K562 (cell line): ENCODE data around the gene LCNL1. TPM values are rescaled to one million over a fixed set of nuclear protein-coding genes. Genes with fewer than 3 reads are reported as not detected.

Experiments
- CREB1 ChIP-seq, 2 experiments: sonication (generic) in 1 of 2; formaldehyde crosslinking in 1 of 2; IDR thresholded peaks; 2 replicates each; pipeline versions ENCODE4 v1.6.1 to v1.8.0; 2012 to 2022; ENCODE audit warnings: inconsistent platforms in 1 of 2, mild to moderate bottlenecking in 1 of 2, missing genetic modification reagents in 1 of 2, moderate library complexity in 1 of 2
- DPF2 ChIP-seq: fragments of 450-650 bp; IDR thresholded peaks from 2 replicates; pipeline ENCODE4 v1.6.1; 2016
- FUS ChIP-seq: fragments of 200-400 bp; formaldehyde crosslinking; optimal IDR thresholded peaks from 2 replicates; pipeline ENCODE3; 2017; ENCODE audit warnings: low read depth, low read length
- HEY1 ChIP-seq: fragments of 250-450 bp; sonication (Bioruptor Pico); IDR thresholded peaks from 2 replicates; pipeline ENCODE4 v1.5.0; 2020; ENCODE audit warnings: mild to moderate bottlenecking, moderate library complexity, borderline replicate concordance
- IFI16 ChIP-seq: fragments of 250-450 bp; sonication (Bioruptor Pico); IDR thresholded peaks from 2 replicates; pipeline ENCODE4 v2.1.2; 2022; ENCODE audit warnings: mild to moderate bottlenecking, inconsistent platforms
- KAT8 ChIP-seq: fragments of 450-650 bp; IDR thresholded peaks from 2 replicates; pipeline ENCODE4 v1.6.1; 2016; ENCODE audit warnings: low read depth, mild to moderate bottlenecking
- MCM3 ChIP-seq: fragments of 450-650 bp; IDR thresholded peaks from 2 replicates; pipeline ENCODE4 v1.6.1; 2016
- NBN ChIP-seq: fragments of 450-650 bp; IDR thresholded peaks from 2 replicates; pipeline ENCODE4 v1.6.1; 2016; ENCODE audit warnings: low read depth, mild to moderate bottlenecking
- NFE2L1 ChIP-seq: fragments of 450-650 bp; IDR thresholded peaks from 2 replicates; pipeline ENCODE4 v1.6.1; 2016; ENCODE audit warnings: missing genetic modification characterization, low read depth, mild to moderate bottlenecking, missing compliant biosample characterization, moderate library complexity, borderline replicate concordance
- SETDB1 ChIP-seq: IDR thresholded peaks from one replicate; pipeline ENCODE4 v1.6.1; 2012; ENCODE audit warnings: low read length, control low read depth, inconsistent platforms
- TBL1XR1 ChIP-seq, 2 experiments: IDR thresholded peaks; 2 replicates each; pipeline ENCODE4 v1.6.1; 2012; ENCODE audit warnings: improper control_type of control experiment in 2 of 2, low read length in 2 of 2, mild to moderate bottlenecking in 1 of 2
- U2AF1 ChIP-seq: fragments of 200-400 bp; formaldehyde crosslinking; optimal IDR thresholded peaks from 2 replicates; pipeline ENCODE3; 2017; ENCODE audit warnings: mild to moderate bottlenecking, low read depth, low read length, moderate library complexity
- ZBTB8A ChIP-seq: fragments of 450-650 bp; IDR thresholded peaks from 2 replicates; pipeline ENCODE4 v1.6.1; 2018; ENCODE audit warnings: mild to moderate bottlenecking, moderate library complexity; ENCODE audit not compliant: partially characterized antibody
- ZEB2 ChIP-seq: fragments of 450-650 bp; IDR thresholded peaks from 2 replicates; pipeline ENCODE4 v1.6.1; 2016
- ZNF175 ChIP-seq: fragments of 200-800 bp; sonication (Bioruptor generic); IDR thresholded peaks from 2 replicates; pipeline ENCODE4 v1.6.1; 2016; ENCODE audit warnings: low read depth, mild to moderate bottlenecking, missing genetic modification characterization, missing compliant biosample characterization
- ZNF280B ChIP-seq: fragments of 250-450 bp; sonication (Bioruptor Pico); IDR thresholded peaks from 2 replicates; pipeline ENCODE4 v1.5.1; 2021; ENCODE audit warnings: mild to moderate bottlenecking
- ZNF780A ChIP-seq: fragments of 250-450 bp; sonication (Bioruptor Pico); IDR thresholded peaks from 2 replicates; pipeline ENCODE4 v1.5.0; 2021; ENCODE audit warnings: mild to moderate bottlenecking
- ZNF79 ChIP-seq: fragments of 250-450 bp; sonication (Bioruptor Pico); IDR thresholded peaks from 2 replicates; pipeline ENCODE4 v1.4.0; 2020; ENCODE audit warnings: low read depth, mild to moderate bottlenecking, moderate library complexity
- polyA plus RNA-seq, 8 experiments: library from polyadenylated mRNA; depleted of rRNA in 4 of 8; stranded (reverse) in 5 of 8; unstranded in 3 of 8; fragments of >200 nt; fragmentation: Nextera tagmentation in 2 of 8; fragmentation: Illumina TruSeq in 1 of 8; extraction: Ambion mirVana in 2 of 8; extraction: Trizol in 1 of 8; gene quantifications; 2 replicates each; pipeline versions ENCODE4 v1.2.1 to v1.2.3, GENCODE V29; 2011 to 2014; ENCODE audit warnings: inconsistent platforms in 1 of 8, missing spikeins in 1 of 8
- total RNA-seq, 7 experiments: library from RNA; depleted of rRNA in 6 of 7; stranded (reverse); fragments of >200 nt in 6 of 7; fragmentation: Illumina TruSeq in 2 of 7; extraction: Trizol in 2 of 7; gene quantifications; 2 replicates each; pipeline versions ENCODE4 v1.2.1 to v1.2.3, GENCODE V29; 2011 to 2021; ENCODE audit warnings: low replicate concordance in 1 of 7
- TF ChIP-seq, protein P1 (sequence below), 3 experiments: fragments of 200-800 bp in 1 of 3; sonication (Bioruptor generic) in 1 of 3; sonication (generic) in 1 of 3; formaldehyde crosslinking in 1 of 3; IDR thresholded peaks; 2 replicates each; pipeline versions ENCODE4 v1.6.1 to v1.8.0; 2016 to 2022; ENCODE audit warnings: mild to moderate bottlenecking in 2 of 3, missing compliant biosample characterization in 2 of 3, missing genetic modification characterization in 2 of 3, missing genetic modification reagents in 1 of 3
- TF ChIP-seq, protein P2 (sequence below): fragments of 250-450 bp; sonication (Bioruptor Pico); IDR thresholded peaks from 2 replicates; pipeline ENCODE4 v1.4.0; 2020; ENCODE audit warnings: mild to moderate bottlenecking, moderate library complexity
- TF ChIP-seq, protein P3 (sequence below), 2 experiments: fragments of 450-650 bp in 1 of 2; IDR thresholded peaks; 2 replicates each; pipeline ENCODE4 v1.6.1; 2011 to 2017; ENCODE audit warnings: low read depth in 2 of 2, antibody characterized with exemption in 1 of 2, borderline replicate concordance in 1 of 2, low read length in 1 of 2, mild to moderate bottlenecking in 1 of 2, mixed read lengths in 1 of 2; ENCODE audit not compliant: control insufficient read depth in 1 of 2

Gene LCNL1
- total and polyA plus RNA-seq, 9 of the 15 experiments (the other 6 are each of a cell fraction or from before 2014, with no cell fraction given) = 0.04 to 0.16 (median 0.04) TPM; not detected in 4

GRCh38 chr9:136944212-136944518, 38.6 kb upstream of the LCNL1 start (continued):
- TF ChIP-seq, protein P1, sequence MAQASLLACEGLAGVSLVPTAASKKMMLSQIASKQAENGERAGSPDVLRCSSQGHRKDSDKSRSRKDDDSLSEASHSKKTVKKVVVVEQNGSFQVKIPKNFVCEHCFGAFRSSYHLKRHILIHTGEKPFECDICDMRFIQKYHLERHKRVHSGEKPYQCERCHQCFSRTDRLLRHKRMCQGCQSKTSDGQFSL (CRISPR knock-in tag; IDR thresholded peaks at IDR 0.05) = no peak
- TF ChIP-seq, protein P1 (tag; IDR thresholded peaks at IDR 0.05) = no peak
- TF ChIP-seq NFE2L1 (no peak), IFI16 (CRISPR knock-in tag) (no peak), ZNF780A (CRISPR knock-in tag) (no peak), FUS (no peak), U2AF1 (no peak), HEY1 (CRISPR knock-in tag) (no peak), CREB1 (IDR thresholded peaks at IDR 0.05) (0 out of 2 replicates have a peak, but pooled peaks have one; percentile 11), CREB1 (CRISPR knock-in tag; IDR thresholded peaks at IDR 0.05) (no peak), MCM3 (no peak), ZNF175 (CRISPR knock-in tag) (no peak), ZEB2 (no peak), DPF2 (no peak), KAT8 (no peak), TBL1XR1 (IDR thresholded peaks at IDR 0.05; ENCODE audit: low read length in 2 of 2) (no peak), SETDB1 (no peak), ZNF280B (no peak), NBN (no peak), ZBTB8A (no peak), ZNF79 (no peak)
- TF ChIP-seq, protein P2, sequence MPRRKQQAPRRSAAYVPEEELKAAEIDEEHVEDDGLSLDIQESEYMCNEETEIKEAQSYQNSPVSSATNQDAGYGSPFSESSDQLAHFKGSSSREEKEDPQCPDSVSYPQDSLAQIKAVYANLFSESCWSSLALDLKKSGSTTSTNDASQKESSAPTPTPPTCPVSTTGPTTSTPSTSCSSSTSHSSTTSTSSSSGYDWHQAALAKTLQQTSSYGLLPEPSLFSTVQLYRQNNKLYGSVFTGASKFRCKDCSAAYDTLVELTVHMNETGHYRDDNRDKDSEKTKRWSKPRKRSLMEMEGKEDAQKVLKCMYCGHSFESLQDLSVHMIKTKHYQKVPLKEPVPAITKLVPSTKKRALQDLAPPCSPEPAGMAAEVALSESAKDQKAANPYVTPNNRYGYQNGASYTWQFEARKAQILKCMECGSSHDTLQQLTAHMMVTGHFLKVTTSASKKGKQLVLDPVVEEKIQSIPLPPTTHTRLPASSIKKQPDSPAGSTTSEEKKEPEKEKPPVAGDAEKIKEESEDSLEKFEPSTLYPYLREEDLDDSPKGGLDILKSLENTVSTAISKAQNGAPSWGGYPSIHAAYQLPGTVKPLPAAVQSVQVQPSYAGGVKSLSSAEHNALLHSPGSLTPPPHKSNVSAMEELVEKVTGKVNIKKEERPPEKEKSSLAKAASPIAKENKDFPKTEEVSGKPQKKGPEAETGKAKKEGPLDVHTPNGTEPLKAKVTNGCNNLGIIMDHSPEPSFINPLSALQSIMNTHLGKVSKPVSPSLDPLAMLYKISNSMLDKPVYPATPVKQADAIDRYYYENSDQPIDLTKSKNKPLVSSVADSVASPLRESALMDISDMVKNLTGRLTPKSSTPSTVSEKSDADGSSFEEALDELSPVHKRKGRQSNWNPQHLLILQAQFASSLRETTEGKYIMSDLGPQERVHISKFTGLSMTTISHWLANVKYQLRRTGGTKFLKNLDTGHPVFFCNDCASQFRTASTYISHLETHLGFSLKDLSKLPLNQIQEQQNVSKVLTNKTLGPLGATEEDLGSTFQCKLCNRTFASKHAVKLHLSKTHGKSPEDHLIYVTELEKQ (CRISPR knock-in tag) = no peak
- TF ChIP-seq, protein P3, sequence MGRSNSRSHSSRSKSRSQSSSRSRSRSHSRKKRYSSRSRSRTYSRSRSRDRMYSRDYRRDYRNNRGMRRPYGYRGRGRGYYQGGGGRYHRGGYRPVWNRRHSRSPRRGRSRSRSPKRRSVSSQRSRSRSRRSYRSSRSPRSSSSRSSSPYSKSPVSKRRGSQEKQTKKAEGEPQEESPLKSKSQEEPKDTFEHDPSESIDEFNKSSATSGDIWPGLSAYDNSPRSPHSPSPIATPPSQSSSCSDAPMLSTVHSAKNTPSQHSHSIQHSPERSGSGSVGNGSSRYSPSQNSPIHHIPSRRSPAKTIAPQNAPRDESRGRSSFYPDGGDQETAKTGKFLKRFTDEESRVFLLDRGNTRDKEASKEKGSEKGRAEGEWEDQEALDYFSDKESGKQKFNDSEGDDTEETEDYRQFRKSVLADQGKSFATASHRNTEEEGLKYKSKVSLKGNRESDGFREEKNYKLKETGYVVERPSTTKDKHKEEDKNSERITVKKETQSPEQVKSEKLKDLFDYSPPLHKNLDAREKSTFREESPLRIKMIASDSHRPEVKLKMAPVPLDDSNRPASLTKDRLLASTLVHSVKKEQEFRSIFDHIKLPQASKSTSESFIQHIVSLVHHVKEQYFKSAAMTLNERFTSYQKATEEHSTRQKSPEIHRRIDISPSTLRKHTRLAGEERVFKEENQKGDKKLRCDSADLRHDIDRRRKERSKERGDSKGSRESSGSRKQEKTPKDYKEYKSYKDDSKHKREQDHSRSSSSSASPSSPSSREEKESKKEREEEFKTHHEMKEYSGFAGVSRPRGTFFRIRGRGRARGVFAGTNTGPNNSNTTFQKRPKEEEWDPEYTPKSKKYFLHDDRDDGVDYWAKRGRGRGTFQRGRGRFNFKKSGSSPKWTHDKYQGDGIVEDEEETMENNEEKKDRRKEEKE (IDR thresholded peaks at IDR 0.05; ENCODE audit: borderline replicate concordance in 1 of 2, control insufficient read depth in 1 of 2, low read depth in 2 of 2, low read length in 1 of 2) = no peak
